Kidney (tissue), 14 donors: Measurements from ENCODE around the gene CFAP20DC. TPM values are rescaled to one million over a fixed set of nuclear protein-coding genes. Genes with fewer than 3 reads are reported as not detected.

Source experiments
- DNase-seq, 5 donors: peaks; one replicate each; pipeline ENCODE4 v3.0.0-alpha.2; 2013 to 2020
- FAIRE-seq: peaks from 2 replicates; lab custom pipeline; 2012; peaks lifted over from hg19 to GRCh38; lab: Jason Lieb, UNC
- H3K27ac ChIP-seq, 2 donors: one replicate each; pipeline ENCODE4 v1.7.0; 2013; ENCODE audit warnings: low read depth in 2 of 2, low read length in 2 of 2, inconsistent platforms in 1 of 2
- H3K27me3 ChIP-seq: one replicate; pipeline ENCODE4 v1.7.1; 2013; ENCODE audit warnings: low read length, inconsistent platforms; ENCODE audit not compliant: control insufficient read depth, insufficient read depth
- H3K36me3 ChIP-seq, 3 donors: one replicate each; pipeline versions ENCODE4 v1.7.0 to v1.7.1; 2013; ENCODE audit warnings: low read length in 3 of 3, control low read depth in 1 of 3, inconsistent platforms in 1 of 3; ENCODE audit not compliant: insufficient read depth in 3 of 3, control insufficient read depth in 2 of 3
- H3K4me1 ChIP-seq, 3 donors: one replicate each; pipeline versions ENCODE4 v1.7.0 to v1.7.1; 2013; ENCODE audit warnings: low read length in 3 of 3, inconsistent platforms in 1 of 3, low read depth in 1 of 3; ENCODE audit not compliant: control insufficient read depth in 2 of 3, insufficient read depth in 2 of 3
- H3K4me3 ChIP-seq, 3 donors: one replicate each; pipeline versions ENCODE4 v1.7.0 to v1.8.1; 2013; ENCODE audit warnings: low read length in 3 of 3, control low read depth in 1 of 3, inconsistent platforms in 1 of 3
- H3K9ac ChIP-seq, 3 donors: one replicate each; pipeline versions ENCODE4 v1.7.0 to v1.7.1; 2013; ENCODE audit warnings: low read length in 3 of 3, control low read depth in 1 of 3, inconsistent platforms in 1 of 3
- H3K9me3 ChIP-seq, 3 donors: one replicate each; pipeline versions ENCODE4 v1.7.0 to v1.7.1; 2013; ENCODE audit warnings: low read length in 3 of 3, control low read depth in 1 of 3, inconsistent platforms in 1 of 3; ENCODE audit not compliant: control insufficient read depth in 2 of 3, insufficient read depth in 1 of 3
- CTCF ChIP-seq: IDR thresholded peaks from 3 replicates; pipeline ENCODE4 v1.5.1; 2012; ENCODE audit warnings: mild to moderate bottlenecking, moderate library complexity, borderline replicate concordance; ENCODE audit not compliant: insufficient read depth; ENCODE audit errors: extremely low read depth
- intact Hi-C: fragments of 100-400 bp; cut with DNase I; formaldehyde crosslinking; loops from one replicate; pipeline ENCODE4 v1.11.1; 2022
- polyA plus RNA-seq: library from polyadenylated mRNA; stranded (reverse); fragments of 350-450 nt; fragmentation: Illumina TruSeq; extraction: RNeasy Lipid Tissue Mini Kit (QIAGEN cat#74804); gene quantifications from one replicate; pipeline ENCODE4 v1.2.3, GENCODE V29; 2014; ENCODE audit warnings: low read depth, low replicate concordance; ENCODE audit not compliant: insufficient read depth
- total RNA-seq: library from RNA; stranded (reverse); fragmentation: NEBNext Ultra II Directional; extraction: Animal tissue kit (Norgen Biotek cat#: 25700); gene quantifications from one replicate; pipeline ENCODE4 v1.2.1, GENCODE V29; 2021
- donor health status: control.
- donor health status: control.
- donor health status: control.
- donor health status: control.
- donor health status: control.
- donor health status: DM: yes; HTN: yes; CAD: no.
- donor health status: Normal renal cell carcinoma (clear cell type).

The CFAP20DC gene
- total and polyA plus RNA-seq, 2 donors from 2014 or later = 0.73 to 3.2 TPM

- TF ChIP-seq CTCF = no peak
- DNase-seq = no peak
- Histone ChIP-seq H3K27me3 (no peaks in the 10 kb centered on the region), H3K4me3 (no peak overlapping the region), H3K27ac (no peak overlapping the region), H3K9ac (no peak overlapping the region), H3K9me3 (no peaks in the 10 kb centered on the region), H3K36me3 (no peaks in the 10 kb centered on the region), H3K4me1 (peaks cover 0 to 2% (median 0%) of the 10 kb centered on the region in 3 donors)
- intact Hi-C loops = no loop called here
- FAIRE-seq = no peak
Observed at GRCh38 chr3:58708116-58708791, 341.6 kb downstream of the CFAP20DC start.

- TF ChIP-seq CTCF = no peak
- intact Hi-C loops = no loop called here
- Histone ChIP-seq H3K36me3 (no peaks in the 10 kb centered on the region), H3K9ac (no peak overlapping the region), H3K27me3 (no peaks in the 10 kb centered on the region), H3K27ac (no peak overlapping the region), H3K4me1 (peaks cover 0 to 2% (median 0%) of the 10 kb centered on the region in 3 donors), H3K4me3 (no peak overlapping the region), H3K9me3 (no peaks in the 10 kb centered on the region)
- FAIRE-seq (no peak), DNase-seq (no peak)
Observed at GRCh38 chr3:58707390-58707930, 342.4 kb downstream of the CFAP20DC start.

- H3K9ac ChIP-seq = no peak overlapping the region
- H3K9me3 ChIP-seq = no peaks in the 10 kb centered on the region
- FAIRE-seq = no peak
- peaks cover 0 to 2% (median 0%) of the 10 kb centered on the region in 3 donors for H3K4me1 ChIP-seq
- no peak overlapping the region for H3K27ac ChIP-seq
- H3K4me3 ChIP-seq = no peak overlapping the region
- no peak for DNase-seq
- intact Hi-C loops = no loop called here
- no peaks in the 10 kb centered on the region for H3K27me3 ChIP-seq
- no peak for TF ChIP-seq CTCF
- H3K36me3 ChIP-seq = no peaks in the 10 kb centered on the region
Observed at GRCh38 chr3:58706395-58707167, 343.2 kb downstream of the CFAP20DC start.
